Pons (tissue), 1 donor: ENCODE data around the gene SMARCAL1.
A peak's percentile ranks its signal among the peaks of the same experiment; 100 is the strongest.

ENCODE experiments used
- DNase-seq: peaks from one replicate; pipeline ENCODE4 v3.0.0-alpha.2; 2016; ENCODE audit warnings: low spot score

Gene SMARCAL1

GRCh38 chr2:216428618-216429350 is 16.5 kb downstream of the SMARCAL1 start:
- no peak for DNase-seq

GRCh38 chr2:216429428-216429827 is 17.1 kb downstream of the SMARCAL1 start:
- no peak for DNase-seq

- no peak for DNase-seq
Measured at GRCh38 chr2:216430811-216431530, 18.7 kb downstream of the SMARCAL1 start.

- DNase-seq: no peak
Measured at GRCh38 chr2:216431531-216431856, 19.2 kb downstream of the SMARCAL1 start.

- DNase-seq: no peak
Measured at GRCh38 chr2:216436383-216436782, 24.1 kb downstream of the SMARCAL1 start.

GRCh38 chr2:216441308-216442010 is 29.2 kb downstream of the SMARCAL1 start:
- DNase-seq: no peak

- DNase-seq: no peak
Measured at GRCh38 chr2:216445501-216445900, 33.2 kb downstream of the SMARCAL1 start.

GRCh38 chr2:216446343-216446742 is 34.1 kb downstream of the SMARCAL1 start:
- no peak for DNase-seq

- DNase-seq: no peak
Measured at GRCh38 chr2:216447293-216447692, 35.0 kb downstream of the SMARCAL1 start.

- DNase-seq: no peak
Measured at GRCh38 chr2:216448829-216449228, 36.5 kb downstream of the SMARCAL1 start.

GRCh38 chr2:216450346-216450745 is 38.1 kb downstream of the SMARCAL1 start:
- DNase-seq: no peak

GRCh38 chr2:216450784-216451183 is 38.5 kb downstream of the SMARCAL1 start:
- no peak for DNase-seq

- DNase-seq: no peak
Measured at GRCh38 chr2:216453955-216454614, 41.8 kb downstream of the SMARCAL1 start.

GRCh38 chr2:216463148-216463547 is 50.9 kb downstream of the SMARCAL1 start:
- DNase-seq: no peak

- DNase-seq: no peak
Measured at GRCh38 chr2:216464104-216464720, 51.9 kb downstream of the SMARCAL1 start.

GRCh38 chr2:216465579-216466195 is 53.4 kb downstream of the SMARCAL1 start:
- DNase-seq: no peak

- no peak for DNase-seq
Measured at GRCh38 chr2:216467845-216468244, 55.6 kb downstream of the SMARCAL1 start.

GRCh38 chr2:216469661-216470060 is 57.4 kb downstream of the SMARCAL1 start:
- DNase-seq: no peak

GRCh38 chr2:216473187-216473586 is 60.9 kb downstream of the SMARCAL1 start:
- DNase-seq: no peak

- peak; percentile 48 for DNase-seq
Measured at GRCh38 chr2:216474925-216475670, 62.8 kb downstream of the SMARCAL1 start.

- DNase-seq: no peak
Measured at GRCh38 chr2:216475767-216476166, 63.5 kb downstream of the SMARCAL1 start.
